T follicular helper cell (primary cell): Measurements from ENCODE around the gene NCAN.
"Not testable (repeated sequence)": the region's sequence is repeated elsewhere in the genome, so short reads cannot be mapped to it uniquely, and the experiment has no call there.

Source experiments
- DNase-seq: peaks from one replicate; pipeline ENCODE4 v3.0.0-alpha.2; 2020; ENCODE audit warnings: low read depth
- total RNA-seq, 2 experiments: gene quantifications; one replicate each; lab custom pipeline; 2026; lab: John Stamatoyannopoulos, UW

The NCAN gene
- total RNA-seq = 0.12 to 0.17 reads per million in 2 experiments

- DNase-seq = no peak
Observed at GRCh38 chr19:19211499-19212420, at the start of gene NCAN. Gene NCAN (plus strand): TSS chr19:19211958. CDS start chr19:19216954, 4,996 bp downstream.

GRCh38 chr19:19162495-19162894 is 49.3 kb upstream of the NCAN start:
- no peak for DNase-seq

- DNase-seq = no peak
Observed at GRCh38 chr19:19165396-19165795, 46.4 kb upstream of the NCAN start.

GRCh38 chr19:19167612-19168011 is 44.1 kb upstream of the NCAN start:
- no peak for DNase-seq

- DNase-seq = no peak
Observed at GRCh38 chr19:19169236-19170052, 42.3 kb upstream of the NCAN start.

- DNase-seq = peak; percentile 73
Observed at GRCh38 chr19:19170053-19170872, 41.5 kb upstream of the NCAN start, which contains the start of gene MEF2B. Gene MEF2B (minus strand): TSS chr19:19170263. CDS start chr19:19150735, 19,528 bp downstream.

- DNase-seq = no peak
Observed at GRCh38 chr19:19170873-19171672, 40.7 kb upstream of the NCAN start.

- no peak for DNase-seq
Observed at GRCh38 chr19:19171821-19172532, 39.8 kb upstream of the NCAN start.

GRCh38 chr19:19173243-19173642 is 38.5 kb upstream of the NCAN start:
- not testable (repeated sequence) for DNase-seq

- DNase-seq = no peak
Observed at GRCh38 chr19:19176950-19177349, 34.8 kb upstream of the NCAN start.

- DNase-seq = no peak
Observed at GRCh38 chr19:19179548-19180441, 32.0 kb upstream of the NCAN start.

GRCh38 chr19:19181488-19181998 is 30.2 kb upstream of the NCAN start:
- DNase-seq = no peak

GRCh38 chr19:19185853-19186740 is 25.7 kb upstream of the NCAN start:
- peak; percentile 50 for DNase-seq

- DNase-seq = no peak
Observed at GRCh38 chr19:19186742-19187141, 25.0 kb upstream of the NCAN start.

- DNase-seq = no peak
Observed at GRCh38 chr19:19191768-19192077, 20.0 kb upstream of the NCAN start.

- peak; percentile 98 for DNase-seq
Observed at GRCh38 chr19:19192078-19192882, 19.5 kb upstream of the NCAN start, which contains the start of the genes BORCS8 and RFXANK. Gene BORCS8 (minus strand): TSS chr19:19192152. CDS start chr19:19192117, 35 bp downstream. Gene RFXANK (plus strand): TSS chr19:19192258. CDS start chr19:19193947, 1,689 bp downstream.

- DNase-seq = no peak
Observed at GRCh38 chr19:19192910-19193423, 18.8 kb upstream of the NCAN start.
